Naive thymus-derived CD8-positive, alpha-beta T cell (primary cell): Measurements from ENCODE around the gene PRXL2B. TPM values are rescaled to one million over a fixed set of nuclear protein-coding genes. Genes with fewer than 3 reads are reported as not detected.
"Not testable (repeated sequence)": the region's sequence is repeated elsewhere in the genome, so short reads cannot be mapped to it uniquely, and the experiment has no call there.

ENCODE experiments used
- ATAC-seq, 2 donors: fragments of 150-1000 bp; cut with Tn5 transposase in 1 of 2; sonication (Bioruptor Pico), chemical (Tn5 transposase) in 1 of 2; 1 replicate in 1 of 2; 2 replicates in 1 of 2; pipeline ENCODE4 v1.10.0; 2021; ENCODE audit warnings: mild to moderate bottlenecking in 2 of 2, moderate library complexity in 2 of 2
- POLR2A ChIA-PET: fragments of 350-600 bp; sonication (Branson Sonifier 250); formaldehyde crosslinking; loops from one replicate; lab custom pipeline; 2021; ENCODE audit warnings: antibody characterized with exemption; lab: Charles Lee
- DNase-seq, 10 donors: peaks; one replicate each; pipeline versions ENCODE4 v3.0.0 to v3.0.0-alpha.2; 2020 to 2022
- H3K27ac Mint-ChIP-seq, 10 donors: one replicate each; pipeline ENCODE4 v1.8.0; 2020 to 2022; ENCODE audit warnings: mild to moderate bottlenecking in 10 of 10, mixed read lengths in 10 of 10, moderate library complexity in 4 of 10, inconsistent platforms in 1 of 10
- H3K27me3 Mint-ChIP-seq, 5 donors: one replicate each; pipeline ENCODE4 v1.8.0; 2021 to 2022; ENCODE audit warnings: mixed read lengths in 5 of 5
- H3K36me3 Mint-ChIP-seq, 3 donors: one replicate each; pipeline ENCODE4 v1.8.0; 2020 to 2022; ENCODE audit warnings: mixed read lengths in 3 of 3, mild to moderate bottlenecking in 2 of 3, inconsistent platforms in 1 of 3
- H3K4me1 Mint-ChIP-seq, 4 donors: one replicate each; pipeline ENCODE4 v1.8.0; 2021 to 2022; ENCODE audit warnings: mixed read lengths in 4 of 4
- H3K4me3 Mint-ChIP-seq, 10 donors: one replicate each; pipeline ENCODE4 v1.8.0; 2020 to 2022; ENCODE audit warnings: mild to moderate bottlenecking in 10 of 10, mixed read lengths in 10 of 10, moderate library complexity in 6 of 10, inconsistent platforms in 1 of 10
- H3K9me3 Mint-ChIP-seq, 9 donors: one replicate each; pipeline ENCODE4 v1.8.0; 2020 to 2022; ENCODE audit warnings: mixed read lengths in 9 of 9, mild to moderate bottlenecking in 3 of 9, inconsistent platforms in 1 of 9, moderate library complexity in 1 of 9
- polyA plus RNA-seq, 3 donors: library from polyadenylated mRNA; unstranded; fragments of 300-500 nt; fragmentation: Illumina TruSeq; gene quantifications; one replicate each; pipeline ENCODE4 v1.2.3, GENCODE V29; 2021
- total RNA-seq, 8 experiments: library from RNA in 2 of 8; stranded (reverse) in 2 of 8; gene quantifications; one replicate each; pipeline ENCODE4 v1.2.3 and lab custom pipeline; 2021 to 2026

PRXL2B gene
- total and polyA plus RNA-seq, 5 experiments from 2014 or later = 20.6 to 45.4 (median 37.5) TPM

DNA sequence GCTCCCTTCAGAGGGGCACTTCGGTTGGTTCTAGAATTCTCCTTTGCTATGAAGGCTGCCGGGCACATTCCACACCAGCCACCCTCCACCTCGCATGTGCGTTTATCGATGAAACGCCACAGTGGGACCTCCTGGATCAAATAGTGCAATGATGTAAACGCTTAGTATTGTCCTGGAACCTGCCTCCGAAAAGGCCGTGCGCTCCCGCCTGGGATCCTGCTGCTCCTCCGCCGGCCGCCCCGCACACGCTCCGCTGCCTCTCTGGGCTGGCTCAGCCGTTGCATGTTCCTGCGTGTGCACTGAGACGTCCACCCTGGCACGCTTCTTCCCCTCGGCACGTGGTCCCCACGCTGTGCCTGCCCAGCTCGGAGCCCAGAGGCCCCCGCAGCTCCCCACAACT is 34.4 kb upstream of the PRXL2B start:
- Mint-ChIP-seq H3K4me1 (peaks cover 16 to 52% (median 50%) of the 10 kb centered on the region in 4 donors), H3K27me3 (no peaks in the 10 kb centered on the region), H3K36me3 (peaks cover 0 to 4% (median 0%) of the 10 kb centered on the region in 3 donors), H3K9me3 (no peaks in the 10 kb centered on the region), H3K27ac (peak overlapping the region in 8 of 10 donors; percentile 9 to 83 (median 50)), H3K4me3 (no peak overlapping the region)
- POLR2A ChIA-PET = no interaction called here
- DNase-seq = no peak
- ATAC-seq = no peak

DNA sequence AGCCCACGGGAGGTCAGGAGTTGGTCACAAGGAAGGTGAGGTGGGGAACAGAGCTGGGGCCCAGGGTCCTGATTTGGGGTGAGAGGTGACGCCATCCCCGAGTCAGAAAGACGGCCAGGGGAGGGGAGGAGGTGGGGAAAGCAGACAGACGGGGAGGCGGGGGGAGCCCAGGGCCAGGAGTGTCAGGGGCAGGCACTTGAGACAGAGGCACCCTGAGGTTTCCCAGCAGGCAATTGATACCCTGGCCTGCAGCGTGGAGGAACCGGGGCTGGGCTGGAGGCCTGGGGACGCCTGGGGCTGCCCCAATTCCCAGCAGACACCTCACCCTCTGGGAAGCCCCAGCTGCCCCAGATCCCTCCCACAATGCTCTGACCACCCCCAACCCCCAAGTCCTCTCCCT is 33.5 kb upstream of the PRXL2B start:
- H3K4me3 Mint-ChIP-seq, H3K27me3 Mint-ChIP-seq, H3K9me3 Mint-ChIP-seq, ATAC-seq, DNase-seq, POLR2A ChIA-PET, H3K36me3 Mint-ChIP-seq, H3K27ac Mint-ChIP-seq: not testable (repeated sequence)
- peaks cover 19 to 57% (median 53%) of the 10 kb centered on the region in 4 donors for H3K4me1 Mint-ChIP-seq

DNA sequence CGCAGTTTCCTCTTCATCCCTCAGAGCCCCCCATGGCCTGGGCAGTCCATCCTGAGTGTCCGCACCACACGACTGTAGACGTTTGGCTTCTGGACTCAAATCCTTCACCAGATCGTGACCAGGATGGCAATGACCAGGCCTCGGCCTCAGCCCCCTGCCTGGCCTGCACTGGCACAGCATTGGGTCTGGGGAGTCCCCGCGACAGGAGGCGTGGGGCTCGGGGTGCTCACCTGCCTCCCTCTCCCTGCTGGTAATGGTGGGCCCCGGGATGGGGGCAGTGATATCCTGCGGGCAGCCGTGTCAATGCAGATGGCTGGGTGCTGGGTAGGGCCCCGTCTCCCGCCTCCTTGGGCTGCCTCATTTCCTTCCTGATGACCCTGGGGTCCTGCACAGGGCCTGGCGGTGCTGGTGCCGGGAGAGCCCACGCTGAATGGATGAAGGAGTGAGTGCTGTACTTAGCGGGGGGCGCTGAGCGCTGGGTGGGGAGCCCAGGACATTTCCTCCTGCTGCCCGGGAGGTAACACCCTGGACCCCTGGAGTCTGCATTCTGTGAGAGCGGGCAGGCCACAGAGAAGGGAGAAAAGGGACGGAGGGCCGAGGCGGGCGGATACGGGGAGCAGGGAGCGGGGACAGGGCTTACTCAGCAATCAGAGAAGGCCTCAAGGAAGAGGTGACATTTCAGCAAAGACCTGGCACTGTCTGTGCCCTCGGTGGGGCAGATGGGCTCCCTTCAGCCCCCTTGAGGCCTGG is 32.5 kb upstream of the PRXL2B start:
- peaks cover 18 to 58% (median 54%) of the 10 kb centered on the region in 4 donors for H3K4me1 Mint-ChIP-seq
- peak overlapping the region in 8 of 10 donors; percentile 76 to 99 (median 95) for H3K27ac Mint-ChIP-seq
- H3K9me3 Mint-ChIP-seq = no peaks in the 10 kb centered on the region
- peaks cover 0 to 6% (median 4%) of the 10 kb centered on the region in 3 donors for H3K36me3 Mint-ChIP-seq
- H3K27me3 Mint-ChIP-seq = no peaks in the 10 kb centered on the region
- POLR2A ChIA-PET = interaction anchor here (0.5 to 11.9 kb wide), 7 partner anchors 7 to 284 kb away, joined by 5 to 408 read pairs (median 22); partner anchors contain the start of genes PANK4, PEX10 and PRXL2B
- ATAC-seq (no peak), DNase-seq (peak in 1 of 10 donors; percentile 62)
- peak overlapping the region in 7 of 10 donors; percentile 6 to 98 (median 54) for H3K4me3 Mint-ChIP-seq

DNA sequence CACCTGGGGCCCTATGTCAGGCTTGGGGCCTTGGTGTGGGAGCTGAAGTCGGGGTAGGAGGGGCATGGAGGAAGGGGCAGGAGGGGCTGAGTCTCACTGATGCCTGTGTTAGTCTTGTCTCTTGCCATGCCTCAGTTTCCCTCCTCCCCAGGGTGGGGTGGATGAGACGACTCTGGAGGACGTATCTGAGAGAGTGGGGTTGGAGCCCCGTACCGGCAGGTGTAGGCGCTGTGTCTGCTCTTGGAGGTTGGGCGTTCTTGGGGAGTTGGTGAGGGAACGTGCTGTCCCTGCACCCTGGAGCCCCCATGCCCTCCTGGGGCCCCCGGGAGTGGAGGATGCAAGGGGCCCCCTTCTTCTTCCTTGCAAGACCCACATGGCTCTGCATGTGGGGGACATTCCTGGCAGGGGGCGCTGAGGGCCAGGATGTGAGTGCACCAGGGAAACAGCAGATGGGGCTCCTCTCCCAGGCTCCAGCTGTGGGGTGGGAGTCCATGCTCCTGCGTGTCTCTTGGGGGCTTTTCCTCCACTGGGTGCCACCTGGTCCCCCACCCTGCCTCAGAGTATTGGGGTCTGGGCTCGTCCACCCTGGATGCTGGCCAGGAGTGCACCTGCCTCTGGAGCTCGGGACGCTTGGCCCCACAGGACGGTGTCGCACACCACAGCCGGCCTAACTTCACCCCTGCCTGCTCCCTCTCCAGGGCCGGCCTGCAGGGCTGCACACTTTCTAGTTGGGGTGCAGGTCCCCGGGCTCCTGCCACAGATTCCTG is 31.8 kb upstream of the PRXL2B start:
- POLR2A ChIA-PET = interaction anchor here (0.5 to 11.9 kb wide), 10 partner anchors 8 to 360 kb away, joined by 5 to 408 read pairs (median 21); partner anchors contain the start of genes FAAP20, PANK4, PEX10 and PRXL2B
- Mint-ChIP-seq H3K4me3 (peak overlapping the region; percentile 45 to 99 (median 98)), H3K4me1 (peaks cover 21 to 56% (median 50%) of the 10 kb centered on the region in 4 donors), H3K27ac (peak overlapping the region; percentile 76 to 99 (median 98)), H3K36me3 (peaks cover 0 to 12% (median 4%) of the 10 kb centered on the region in 3 donors), H3K9me3 (no peaks in the 10 kb centered on the region), H3K27me3 (no peaks in the 10 kb centered on the region)
- ATAC-seq = peak; percentile 50 to 52
- DNase-seq = peak; percentile 59 to 89 (median 70)

DNA sequence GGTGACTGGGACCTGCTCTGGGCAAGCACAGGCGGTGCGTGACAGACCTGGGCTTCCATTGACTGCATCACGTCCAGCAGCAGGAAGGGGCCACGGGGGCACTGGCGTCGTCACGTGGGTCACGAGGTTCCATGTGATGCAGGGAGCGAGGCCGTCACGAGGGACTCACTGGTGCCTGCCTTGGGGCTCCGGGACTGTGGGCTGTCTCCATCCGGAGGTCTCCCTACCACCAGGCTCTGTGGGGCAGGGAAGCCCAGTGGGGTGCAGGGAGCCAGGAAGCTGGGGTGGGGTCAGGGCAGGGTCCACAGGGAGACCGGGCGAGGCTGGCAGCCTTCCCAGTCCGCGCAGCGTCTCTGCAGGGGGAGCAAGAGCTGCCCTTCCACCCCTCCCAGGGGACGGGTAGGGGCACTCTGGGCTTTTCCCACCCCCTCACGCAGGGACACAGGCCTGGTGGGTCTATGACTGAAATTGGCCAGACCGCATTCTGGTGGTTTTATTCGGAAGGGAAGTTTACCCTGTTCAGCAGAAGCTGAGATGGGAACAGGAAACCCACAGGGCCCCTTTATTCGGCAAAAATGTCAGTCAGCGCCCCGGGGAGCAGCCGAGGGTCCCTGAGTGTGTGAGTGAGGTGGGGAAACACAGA is 30.8 kb upstream of the PRXL2B start:
- peak; percentile 58 to 88 (median 70) for DNase-seq
- H3K4me3 Mint-ChIP-seq = peak overlapping the region; percentile 91 to 99 (median 98)
- H3K27me3 Mint-ChIP-seq = no peaks in the 10 kb centered on the region
- peak overlapping the region; percentile 93 to 99 (median 98) for H3K27ac Mint-ChIP-seq
- peaks cover 24 to 57% (median 46%) of the 10 kb centered on the region in 4 donors for H3K4me1 Mint-ChIP-seq
- POLR2A ChIA-PET = interaction anchor here (0.6 to 11.9 kb wide), 20 partner anchors 9 to 366 kb away, joined by 3 to 408 read pairs (median 6); partner anchors contain the start of genes FAAP20, MORN1, PANK4 and PEX10
- peak; percentile 50 to 67 for ATAC-seq
- H3K9me3 Mint-ChIP-seq = no peaks in the 10 kb centered on the region
- H3K36me3 Mint-ChIP-seq = peaks cover 0 to 19% (median 4%) of the 10 kb centered on the region in 3 donors

DNA sequence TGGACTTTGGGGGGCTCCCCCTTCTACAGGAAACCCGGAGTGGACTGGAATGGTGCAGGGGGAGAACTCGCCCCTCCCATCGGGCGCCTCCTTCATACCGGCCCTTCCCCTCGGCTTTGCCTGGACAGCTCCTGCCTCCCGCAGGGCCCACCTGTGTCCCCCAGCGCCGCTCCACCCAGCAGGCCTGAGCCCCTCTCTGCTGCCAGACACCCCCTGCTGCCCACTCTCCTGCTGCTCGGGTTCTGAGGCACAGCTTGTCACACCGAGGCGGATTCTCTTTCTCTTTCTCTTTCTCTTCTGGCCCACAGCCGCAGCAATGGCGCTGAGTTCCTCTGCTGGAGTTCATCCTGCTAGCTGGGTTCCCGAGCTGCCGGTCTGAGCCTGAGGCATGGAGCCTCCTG is 30.3 kb upstream of the PRXL2B start, which contains the start of gene TNFRSF14:
TSS of gene TNFRSF14 (plus strand) at position 95 of the 401 bp plus-strand sequence. CDS start at position 389, 294 bp downstream.
- peak; percentile 53 to 87 (median 74) for DNase-seq
- no peaks in the 10 kb centered on the region for H3K9me3 Mint-ChIP-seq
- POLR2A ChIA-PET = interaction anchor here (0.7 to 11.9 kb wide), 18 partner anchors 9 to 366 kb away, joined by 3 to 408 read pairs (median 8); partner anchors contain the start of genes FAAP20, MORN1, PANK4 and PEX10
- H3K27me3 Mint-ChIP-seq = no peaks in the 10 kb centered on the region
- H3K27ac Mint-ChIP-seq = peak within 1 kb of the TSS; percentile 93 to 99 (median 98)
- peaks cover 0 to 24% (median 4%) of the 10 kb centered on the region in 3 donors for H3K36me3 Mint-ChIP-seq
- peak within 1 kb of the TSS; percentile 91 to 99 (median 98) for H3K4me3 Mint-ChIP-seq
- peaks cover 28 to 62% (median 44%) of the 10 kb centered on the region in 4 donors for H3K4me1 Mint-ChIP-seq
- ATAC-seq = peak; percentile 73 to 79

DNA sequence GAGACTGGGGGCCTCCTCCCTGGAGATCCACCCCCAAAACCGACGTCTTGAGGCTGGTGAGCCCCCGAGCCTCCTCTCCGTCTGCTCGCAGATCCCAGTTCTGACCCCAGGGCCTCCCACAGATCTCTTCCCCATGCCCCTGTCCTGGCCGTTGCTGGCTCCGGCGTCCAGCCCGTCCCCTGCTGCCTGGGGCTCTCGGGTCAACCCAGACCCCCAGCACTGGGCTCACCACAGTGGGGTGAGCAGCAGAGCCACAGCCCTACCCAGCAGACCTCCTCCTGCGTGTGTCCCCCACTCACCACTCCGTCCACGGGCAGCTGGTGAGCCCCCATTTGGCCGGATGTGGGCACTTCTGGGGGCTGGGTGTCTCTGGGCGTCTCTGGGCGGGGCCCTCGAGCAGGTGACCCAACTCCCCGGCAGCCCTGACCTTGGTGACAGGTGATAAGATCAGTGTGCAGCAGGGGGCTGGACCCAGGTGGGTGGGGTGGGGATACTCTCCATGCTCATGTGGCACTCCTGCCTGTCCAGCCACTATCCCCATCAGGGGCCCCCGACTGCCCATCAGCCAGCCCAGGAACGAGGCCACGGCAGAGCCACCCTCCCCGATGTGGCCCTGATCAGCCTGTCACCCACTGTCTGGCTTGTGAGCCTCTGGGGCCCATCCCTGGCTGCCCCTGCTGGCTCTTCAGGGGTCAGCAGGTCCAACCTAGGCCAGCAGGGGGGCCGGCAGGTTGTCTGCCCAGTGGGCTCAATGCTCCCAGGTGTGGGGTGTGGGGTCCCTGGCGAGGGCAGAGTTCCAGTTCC is 29.7 kb upstream of the PRXL2B start:
- H3K27ac Mint-ChIP-seq = peak overlapping the region; percentile 93 to 99 (median 98)
- POLR2A ChIA-PET = interaction anchor here (0.7 to 11.9 kb wide), 15 partner anchors 8 to 367 kb away, joined by 3 to 408 read pairs (median 11); partner anchors contain the start of genes MORN1, PANK4, PEX10 and PRXL2B
- H3K4me3 Mint-ChIP-seq = peak overlapping the region; percentile 91 to 99 (median 98)
- peaks cover 0 to 28% (median 4%) of the 10 kb centered on the region in 3 donors for H3K36me3 Mint-ChIP-seq
- peak in 1 of 2 donors; percentile 1 for ATAC-seq
- no peak for DNase-seq
- no peaks in the 10 kb centered on the region for H3K27me3 Mint-ChIP-seq
- peaks cover 29 to 66% (median 47%) of the 10 kb centered on the region in 4 donors for H3K4me1 Mint-ChIP-seq
- H3K9me3 Mint-ChIP-seq = no peaks in the 10 kb centered on the region

DNA sequence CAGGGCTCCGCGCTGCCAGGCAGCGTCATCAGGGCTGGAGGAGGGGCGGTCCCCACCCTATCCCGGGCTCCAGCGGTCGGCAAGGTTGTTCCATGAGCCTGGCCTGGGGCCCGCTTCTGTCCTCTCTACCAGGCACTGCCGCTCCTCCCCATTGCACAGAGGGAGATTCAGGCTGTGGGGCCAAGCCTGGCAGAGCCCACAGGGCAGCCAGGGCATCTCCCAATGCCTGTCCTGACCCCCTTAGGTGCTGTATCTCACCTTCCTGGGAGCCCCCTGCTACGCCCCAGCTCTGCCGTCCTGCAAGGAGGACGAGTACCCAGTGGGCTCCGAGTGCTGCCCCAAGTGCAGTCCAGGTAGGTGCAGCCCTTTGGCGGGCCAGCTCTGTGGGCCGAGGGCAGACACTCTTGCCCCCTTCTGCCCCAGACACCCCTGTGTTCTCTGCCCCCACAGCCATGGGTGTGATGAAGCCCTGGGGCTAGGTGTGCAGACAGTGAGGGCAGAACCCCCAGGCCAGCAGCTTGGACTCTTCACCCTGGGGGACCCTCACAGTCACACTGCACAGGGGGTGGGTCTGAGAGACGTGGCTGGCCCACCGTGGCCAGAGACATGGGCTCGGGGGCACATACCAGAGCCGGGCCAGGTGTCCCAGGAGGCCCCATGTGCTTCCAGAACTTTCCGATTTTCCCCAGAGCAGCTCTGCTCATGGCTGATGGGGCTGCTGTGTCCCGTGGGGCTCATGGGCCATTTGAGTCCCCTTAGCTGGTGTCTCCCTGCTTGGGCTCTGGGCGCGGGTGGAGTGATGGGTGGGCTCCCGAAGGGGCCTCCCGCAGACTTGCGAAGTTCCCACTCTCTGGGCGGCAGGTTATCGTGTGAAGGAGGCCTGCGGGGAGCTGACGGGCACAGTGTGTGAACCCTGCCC is 28.8 kb upstream of the PRXL2B start:
- H3K4me3 Mint-ChIP-seq = peak overlapping the region; percentile 91 to 99 (median 98)
- DNase-seq = no peak
- no peaks in the 10 kb centered on the region for H3K9me3 Mint-ChIP-seq
- H3K4me1 Mint-ChIP-seq = peaks cover 29 to 66% (median 47%) of the 10 kb centered on the region in 4 donors
- H3K36me3 Mint-ChIP-seq = peaks cover 0 to 28% (median 4%) of the 10 kb centered on the region in 3 donors
- peak overlapping the region; percentile 75 to 99 (median 97) for H3K27ac Mint-ChIP-seq
- no peaks in the 10 kb centered on the region for H3K27me3 Mint-ChIP-seq
- POLR2A ChIA-PET = interaction anchor here (1.6 to 11.9 kb wide), 11 partner anchors 7 to 145 kb away, joined by 5 to 408 read pairs (median 20); partner anchors contain the start of genes PANK4, PEX10 and PRXL2B
- no peak for ATAC-seq

DNA sequence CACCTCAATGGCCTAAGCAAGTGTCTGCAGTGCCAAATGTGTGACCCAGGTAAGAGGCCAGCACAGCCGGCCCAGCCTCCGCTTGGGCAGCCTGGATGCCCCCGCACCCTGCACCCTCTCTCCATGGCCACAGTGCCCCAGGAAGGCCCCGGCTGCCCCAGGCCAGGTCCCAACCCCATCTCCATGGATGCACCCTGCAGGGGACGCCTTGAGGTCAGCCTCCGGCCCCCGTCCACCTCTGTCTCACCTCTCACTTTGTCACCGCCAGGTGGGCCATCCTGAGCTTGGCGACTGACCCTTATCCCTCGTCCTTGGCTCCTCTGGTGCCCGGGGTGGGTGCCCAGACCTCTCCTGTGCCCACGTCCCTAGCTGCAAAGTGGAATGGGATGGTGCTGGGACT is 28.2 kb upstream of the PRXL2B start:
- H3K9me3 Mint-ChIP-seq = no peaks in the 10 kb centered on the region
- peak overlapping the region; percentile 60 to 99 (median 94) for H3K4me3 Mint-ChIP-seq
- DNase-seq (no peak), ATAC-seq (no peak)
- H3K27me3 Mint-ChIP-seq = no peaks in the 10 kb centered on the region
- peaks cover 29 to 66% (median 47%) of the 10 kb centered on the region in 4 donors for H3K4me1 Mint-ChIP-seq
- POLR2A ChIA-PET = interaction anchor here (1.6 to 11.9 kb wide), 4 partner anchors 13 to 143 kb away, joined by 5 to 408 read pairs (median 24); partner anchors contain the start of genes PANK4 and PRXL2B
- peak overlapping the region in 9 of 10 donors; percentile 19 to 99 (median 88) for H3K27ac Mint-ChIP-seq
- peaks cover 0 to 28% (median 4%) of the 10 kb centered on the region in 3 donors for H3K36me3 Mint-ChIP-seq

DNA sequence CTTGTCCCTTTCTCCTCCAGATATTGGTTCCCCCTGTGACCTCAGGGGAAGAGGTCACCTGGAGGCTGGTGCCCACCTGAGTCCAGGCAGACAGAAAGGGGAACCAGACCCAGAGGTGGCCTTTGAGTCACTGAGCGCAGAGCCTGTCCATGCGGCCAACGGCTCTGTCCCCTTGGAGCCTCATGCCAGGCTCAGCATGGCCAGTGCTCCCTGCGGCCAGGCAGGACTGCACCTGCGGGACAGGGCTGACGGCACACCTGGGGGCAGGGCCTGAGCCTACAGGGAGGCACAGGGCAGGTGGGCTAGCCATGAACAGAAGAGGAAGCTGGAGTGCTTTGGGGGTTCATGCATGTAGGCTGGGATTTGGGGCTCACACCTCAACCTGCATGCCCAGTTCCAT is 27.7 kb upstream of the PRXL2B start:
- Mint-ChIP-seq H3K27ac (peak overlapping the region in 8 of 10 donors; percentile 19 to 98 (median 72)), H3K36me3 (peaks cover 0 to 33% (median 4%) of the 10 kb centered on the region in 3 donors), H3K4me1 (peaks cover 29 to 63% (median 46%) of the 10 kb centered on the region in 4 donors), H3K9me3 (no peaks in the 10 kb centered on the region), H3K4me3 (peak overlapping the region; percentile 58 to 99 (median 72)), H3K27me3 (no peaks in the 10 kb centered on the region)
- ATAC-seq (no peak), DNase-seq (no peak)
- POLR2A ChIA-PET = interaction anchor here (1.6 to 11.9 kb wide), 4 partner anchors 12 to 143 kb away, joined by 5 to 408 read pairs (median 24); partner anchors contain the start of genes PANK4 and PRXL2B
